SK-N-SH (cell line): ENCODE data around the gene COQ3. TPM values are rescaled to one million over a fixed set of nuclear protein-coding genes. Genes with fewer than 3 reads are reported as not detected.
A peak's percentile ranks its signal among the peaks of the same experiment; 100 is the strongest.

ENCODE experiments used
- CTCF ChIA-PET: fragments of 300-600, 350-600 bp; formaldehyde crosslinking; extraction: SDS; loops from one replicate; lab custom pipeline; 2021; lab: Yijun Ruan, JAX
- POLR2A ChIA-PET: fragments of 350-600 bp; sonication (Branson Sonifier 250); formaldehyde crosslinking; extraction: SDS; loops from one replicate; lab custom pipeline; 2020; ENCODE audit warnings: antibody characterized with exemption, inconsistent platforms; lab: Yijun Ruan, JAX
- DNase-seq: peaks from one replicate; pipeline ENCODE4 v3.0.0; 2012
- H2AFZ ChIP-seq: fragments of 200-600 bp; sonication (generic); 2 replicates; pipeline ENCODE4 v1.8.1; 2016; ENCODE audit warnings: antibody characterized with exemption, mild to moderate bottlenecking, low read depth
- H3F3A ChIP-seq: fragments of 200-600 bp; sonication (generic); replicated peaks from 2 replicates; pipeline ENCODE3; 2016; ENCODE audit warnings: antibody characterized with exemption, mild to moderate bottlenecking; ENCODE audit not compliant: insufficient read depth
- H3K27ac ChIP-seq, 2 experiments: fragments of 200-500 bp in 1 of 2; fragments of 200-600 bp in 1 of 2; sonication (Bioruptor generic) in 1 of 2; sonication (generic), shearing (Covaris generic) in 1 of 2; 2 replicates each; pipeline versions ENCODE4 v1.5.1 to v1.6.1; 2014 to 2016; ENCODE audit warnings: low read depth in 2 of 2, inconsistent platforms in 1 of 2, low read length in 1 of 2, mild to moderate bottlenecking in 1 of 2, mixed read lengths in 1 of 2
- H3K27me3 ChIP-seq: fragments of 200-600 bp; sonication (generic), shearing (Covaris generic); 2 replicates; pipeline ENCODE4 v1.6.1; 2016; ENCODE audit warnings: mixed run types; ENCODE audit not compliant: insufficient read depth
- H3K36me3 ChIP-seq, 2 experiments: fragments of 200-500 bp in 1 of 2; fragments of 200-600 bp in 1 of 2; sonication (Bioruptor generic) in 1 of 2; sonication (generic) in 1 of 2; replicated peaks in 1 of 2; 2 replicates each; pipeline versions ENCODE3 to v1.5.1; 2014 to 2016; ENCODE audit warnings: low read length in 1 of 2, mild to moderate bottlenecking in 1 of 2; ENCODE audit not compliant: insufficient read depth in 2 of 2, control insufficient read depth in 1 of 2
- H3K4me1 ChIP-seq, 2 experiments: fragments of 200-500 bp in 1 of 2; fragments of 200-600 bp in 1 of 2; sonication (Bioruptor generic) in 1 of 2; sonication (generic), shearing (Covaris generic) in 1 of 2; 2 replicates each; pipeline versions ENCODE4 v1.5.1 to v1.6.1; 2014 to 2016; ENCODE audit warnings: low read depth in 1 of 2, low read length in 1 of 2, mixed run types in 1 of 2; ENCODE audit not compliant: insufficient read depth in 2 of 2, control insufficient read depth in 1 of 2
- H3K4me2 ChIP-seq: fragments of 200-600 bp; sonication (generic), shearing (Covaris generic); 2 replicates; pipeline ENCODE4 v1.6.1; 2017; ENCODE audit warnings: mixed run types
- H3K4me3 ChIP-seq, 2 experiments: fragments of 200-500 bp in 1 of 2; fragments of 200-600 bp in 1 of 2; sonication (Bioruptor generic) in 1 of 2; sonication (generic), shearing (Covaris generic) in 1 of 2; 2 replicates each; pipeline versions ENCODE4 v1.5.1 to v1.8.1; 2014 to 2016; ENCODE audit warnings: low read depth in 2 of 2, inconsistent platforms in 1 of 2, low read length in 1 of 2, mild to moderate bottlenecking in 1 of 2, mixed read lengths in 1 of 2, moderate library complexity in 1 of 2
- H3K79me2 ChIP-seq: fragments of 200-600 bp; sonication (generic); 2 replicates; pipeline ENCODE4 v1.8.1; 2017; ENCODE audit warnings: mild to moderate bottlenecking; ENCODE audit not compliant: insufficient read depth
- H3K9ac ChIP-seq: fragments of 200-600 bp; sonication (generic); 2 replicates; pipeline ENCODE4 v1.6.1; 2017; ENCODE audit warnings: mixed run types
- H3K9me2 ChIP-seq: fragments of 200-600 bp; sonication (generic); 2 replicates; pipeline ENCODE4 v1.6.1; 2017; ENCODE audit warnings: mixed run types
- H3K9me3 ChIP-seq: fragments of 200-600 bp; sonication (generic); 2 replicates; pipeline ENCODE4 v1.6.1; 2017; ENCODE audit warnings: mixed run types, mild to moderate bottlenecking, moderate library complexity
- H4K20me1 ChIP-seq: fragments of 200-600 bp; sonication (generic); 2 replicates; pipeline ENCODE4 v1.6.1; 2017; ENCODE audit warnings: mild to moderate bottlenecking, mixed run types; ENCODE audit not compliant: insufficient read depth
- CHD2 ChIP-seq: fragments of 150-350 bp; IDR thresholded peaks from 2 replicates; pipeline ENCODE4 v1.6.1; 2018; ENCODE audit warnings: low read length; ENCODE audit not compliant: partially characterized antibody
- EP300 ChIP-seq, 2 experiments: IDR thresholded peaks; 2 replicates each; pipeline versions ENCODE4 v1.4.0 to v1.6.1; 2012; ENCODE audit warnings: borderline replicate concordance in 1 of 2, low read depth in 1 of 2, low read length in 1 of 2
- FOXJ3 ChIP-seq: sonication (generic); formaldehyde crosslinking; IDR thresholded peaks from 2 replicates; pipeline ENCODE4 v1.5.1; 2020; ENCODE audit warnings: mild to moderate bottlenecking, missing genetic modification reagents
- GABPA ChIP-seq: IDR thresholded peaks from 2 replicates; pipeline ENCODE4 v1.4.0; 2012; ENCODE audit warnings: low read depth, mild to moderate bottlenecking
- GATA2 ChIP-seq: sonication (generic); formaldehyde crosslinking; IDR thresholded peaks from 2 replicates; pipeline ENCODE4 v1.5.0; 2020; ENCODE audit warnings: mild to moderate bottlenecking, missing genetic modification reagents
- MAX ChIP-seq: IDR thresholded peaks from 2 replicates; pipeline ENCODE4 v1.4.0; 2012; ENCODE audit warnings: low read depth
- MXI1 ChIP-seq: IDR thresholded peaks from 2 replicates; pipeline ENCODE4 v1.6.1; 2012; ENCODE audit warnings: mild to moderate bottlenecking, low read depth, low read length, improper control_type of control experiment
- POLR2AphosphoS5 ChIP-seq: IDR thresholded peaks from 2 replicates; pipeline ENCODE4 v1.6.1; 2012; ENCODE audit warnings: low read depth, low read length
- RFX5 ChIP-seq: IDR thresholded peaks from 2 replicates; pipeline ENCODE4 v1.6.1; 2012; ENCODE audit warnings: mild to moderate bottlenecking, improper control_type of control experiment, low read length
- SMC3 ChIP-seq: IDR thresholded peaks from 2 replicates; pipeline ENCODE4 v1.6.1; 2012; ENCODE audit warnings: low read depth, low read length, improper control_type of control experiment
- TEAD4 ChIP-seq: IDR thresholded peaks from 2 replicates; pipeline ENCODE4 v1.4.0; 2012; ENCODE audit warnings: mild to moderate bottlenecking, borderline replicate concordance; ENCODE audit not compliant: insufficient read depth
- YY1 ChIP-seq: IDR thresholded peaks from 2 replicates; pipeline ENCODE4 v1.4.0; 2012; ENCODE audit warnings: low read depth, mild to moderate bottlenecking
- WGBS: methylation state at CpG from one replicate; pipeline ENCODE4 v1.1.6; 2017; ENCODE audit warnings: low lambda C conversion rate; 5-methylcytosine and 5-hydroxymethylcytosine counted together
- polyA plus RNA-seq, 3 experiments: library from polyadenylated mRNA; depleted of rRNA; stranded (reverse); fragments of >200 nt; gene quantifications; 2 replicates each; pipeline ENCODE4 v1.2.3, GENCODE V29; 2012
- TF ChIP-seq, protein P1 (sequence below): fragments of 200-600 bp; sonication (generic); IDR thresholded peaks from 2 replicates; pipeline ENCODE4 v1.6.1; 2017; ENCODE audit warnings: antibody characterized with exemption, mild to moderate bottlenecking, moderate library complexity
- TF ChIP-seq, protein P2 (sequence below): IDR thresholded peaks from 2 replicates; pipeline ENCODE4 v1.4.0; 2012; ENCODE audit warnings: low read depth, borderline replicate concordance

The COQ3 gene
- polyA plus RNA-seq, 1 of the 3 experiments (the other 2 are of a cell fraction) = 6.4 TPM

- TF ChIP-seq, protein P1, sequence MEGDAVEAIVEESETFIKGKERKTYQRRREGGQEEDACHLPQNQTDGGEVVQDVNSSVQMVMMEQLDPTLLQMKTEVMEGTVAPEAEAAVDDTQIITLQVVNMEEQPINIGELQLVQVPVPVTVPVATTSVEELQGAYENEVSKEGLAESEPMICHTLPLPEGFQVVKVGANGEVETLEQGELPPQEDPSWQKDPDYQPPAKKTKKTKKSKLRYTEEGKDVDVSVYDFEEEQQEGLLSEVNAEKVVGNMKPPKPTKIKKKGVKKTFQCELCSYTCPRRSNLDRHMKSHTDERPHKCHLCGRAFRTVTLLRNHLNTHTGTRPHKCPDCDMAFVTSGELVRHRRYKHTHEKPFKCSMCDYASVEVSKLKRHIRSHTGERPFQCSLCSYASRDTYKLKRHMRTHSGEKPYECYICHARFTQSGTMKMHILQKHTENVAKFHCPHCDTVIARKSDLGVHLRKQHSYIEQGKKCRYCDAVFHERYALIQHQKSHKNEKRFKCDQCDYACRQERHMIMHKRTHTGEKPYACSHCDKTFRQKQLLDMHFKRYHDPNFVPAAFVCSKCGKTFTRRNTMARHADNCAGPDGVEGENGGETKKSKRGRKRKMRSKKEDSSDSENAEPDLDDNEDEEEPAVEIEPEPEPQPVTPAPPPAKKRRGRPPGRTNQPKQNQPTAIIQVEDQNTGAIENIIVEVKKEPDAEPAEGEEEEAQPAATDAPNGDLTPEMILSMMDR = no peak
- TF ChIP-seq RFX5 (no peak), EP300 (IDR thresholded peaks at IDR 0.05; ENCODE audit: borderline replicate concordance in 1 of 2, low read depth in 1 of 2, low read length in 1 of 2) (no peak), MXI1 (peak; percentile 80; the same call in 1 of the 2 replicates), SMC3 (no peak), FOXJ3 (CRISPR knock-in tag) (no peak), CHD2 (peak; percentile 72), GATA2 (no peak), MAX (peak; percentile 97), TEAD4 (no peak), YY1 (peak; percentile 99), POLR2AphosphoS5 (peak; percentile 83), GABPA (peak; percentile 99)
Observed at GRCh38 chr6:99424761-99425646, 31.0 kb upstream of the COQ3 start, which contains the start of gene PNISR (continued).

GRCh38 chr6:99424022-99424421, 30.0 kb upstream of the COQ3 start:
- H3K4me3 ChIP-seq = peak overlapping the region; percentile 90 to 99
- no peaks in the 10 kb centered on the region for H3K27me3 ChIP-seq
- H3K79me2 ChIP-seq = peaks cover 83% of the 10 kb centered on the region
- H3K4me2 ChIP-seq = peak overlapping the region; percentile 77
- peak overlapping the region; percentile 94 for H3K9ac ChIP-seq
- peaks cover 16% of the 10 kb centered on the region for H3F3A ChIP-seq
- TF ChIP-seq, protein P2, sequence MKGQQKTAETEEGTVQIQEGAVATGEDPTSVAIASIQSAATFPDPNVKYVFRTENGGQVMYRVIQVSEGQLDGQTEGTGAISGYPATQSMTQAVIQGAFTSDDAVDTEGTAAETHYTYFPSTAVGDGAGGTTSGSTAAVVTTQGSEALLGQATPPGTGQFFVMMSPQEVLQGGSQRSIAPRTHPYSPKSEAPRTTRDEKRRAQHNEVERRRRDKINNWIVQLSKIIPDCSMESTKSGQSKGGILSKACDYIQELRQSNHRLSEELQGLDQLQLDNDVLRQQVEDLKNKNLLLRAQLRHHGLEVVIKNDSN = no peak
- WGBS = 65% methylated on average over 5 of the region's 5 CpGs
- ChIA-PET CTCF (interaction anchor here (1.0 to 2.6 kb wide), 4 partner anchors 17 to 94 kb away, joined by 3 to 9 read pairs (median 6); partner anchors contain the start of gene FAXC), POLR2A (interaction anchor here (0.8 to 1.4 kb wide), 5 partner anchors 20 to 144 kb away, joined by 3 to 6 read pairs (median 4); partner anchors contain the start of genes CCNC and FAXC)
- H3K27ac ChIP-seq = peak overlapping the region in 1 of 2 experiments; percentile 97; a peak in 1 of 4 replicates
- H3K36me3 ChIP-seq = peaks cover 13 to 15% of the 10 kb centered on the region in 2 experiments
- H2AFZ ChIP-seq = no peak overlapping the region
- no peaks in the 10 kb centered on the region for H3K9me2 ChIP-seq
- H3K9me3 ChIP-seq = no peaks in the 10 kb centered on the region
- no peak for DNase-seq
- H3K4me1 ChIP-seq = peaks cover 8 to 15% of the 10 kb centered on the region in 2 experiments
- H4K20me1 ChIP-seq = peaks cover 54% of the 10 kb centered on the region
